Naive thymus-derived CD8-positive, alpha-beta T cell (primary cell): Measurements from ENCODE around the gene BACE1-AS. TPM values are rescaled to one million over a fixed set of nuclear protein-coding genes. Genes with fewer than 3 reads are reported as not detected.
"Not testable (repeated sequence)": the region's sequence is repeated elsewhere in the genome, so short reads cannot be mapped to it uniquely, and the experiment has no call there.

Source experiments
- ATAC-seq, 2 donors: fragments of 150-1000 bp; cut with Tn5 transposase in 1 of 2; sonication (Bioruptor Pico), chemical (Tn5 transposase) in 1 of 2; 1 replicate in 1 of 2; 2 replicates in 1 of 2; pipeline ENCODE4 v1.10.0; 2021; ENCODE audit warnings: mild to moderate bottlenecking in 2 of 2, moderate library complexity in 2 of 2
- POLR2A ChIA-PET: fragments of 350-600 bp; sonication (Branson Sonifier 250); formaldehyde crosslinking; loops from one replicate; lab custom pipeline; 2021; ENCODE audit warnings: antibody characterized with exemption; lab: Charles Lee
- DNase-seq, 10 donors: peaks; one replicate each; pipeline versions ENCODE4 v3.0.0 to v3.0.0-alpha.2; 2020 to 2022
- H3K27ac Mint-ChIP-seq, 10 donors: one replicate each; pipeline ENCODE4 v1.8.0; 2020 to 2022; ENCODE audit warnings: mild to moderate bottlenecking in 10 of 10, mixed read lengths in 10 of 10, moderate library complexity in 4 of 10, inconsistent platforms in 1 of 10
- H3K27me3 Mint-ChIP-seq, 5 donors: one replicate each; pipeline ENCODE4 v1.8.0; 2021 to 2022; ENCODE audit warnings: mixed read lengths in 5 of 5
- H3K36me3 Mint-ChIP-seq, 3 donors: one replicate each; pipeline ENCODE4 v1.8.0; 2020 to 2022; ENCODE audit warnings: mixed read lengths in 3 of 3, mild to moderate bottlenecking in 2 of 3, inconsistent platforms in 1 of 3
- H3K4me1 Mint-ChIP-seq, 4 donors: one replicate each; pipeline ENCODE4 v1.8.0; 2021 to 2022; ENCODE audit warnings: mixed read lengths in 4 of 4
- H3K4me3 Mint-ChIP-seq, 10 donors: one replicate each; pipeline ENCODE4 v1.8.0; 2020 to 2022; ENCODE audit warnings: mild to moderate bottlenecking in 10 of 10, mixed read lengths in 10 of 10, moderate library complexity in 6 of 10, inconsistent platforms in 1 of 10
- H3K9me3 Mint-ChIP-seq, 9 donors: one replicate each; pipeline ENCODE4 v1.8.0; 2020 to 2022; ENCODE audit warnings: mixed read lengths in 9 of 9, mild to moderate bottlenecking in 3 of 9, inconsistent platforms in 1 of 9, moderate library complexity in 1 of 9
- polyA plus RNA-seq, 3 donors: library from polyadenylated mRNA; unstranded; fragments of 300-500 nt; fragmentation: Illumina TruSeq; gene quantifications; one replicate each; pipeline ENCODE4 v1.2.3, GENCODE V29; 2021
- total RNA-seq, 8 experiments: library from RNA in 2 of 8; stranded (reverse) in 2 of 8; gene quantifications; one replicate each; pipeline ENCODE4 v1.2.3 and lab custom pipeline; 2021 to 2026

BACE1-AS gene
- total and polyA plus RNA-seq, 5 experiments from 2014 or later: 0.19 to 11.6 (median 0.82) TPM

DNA sequence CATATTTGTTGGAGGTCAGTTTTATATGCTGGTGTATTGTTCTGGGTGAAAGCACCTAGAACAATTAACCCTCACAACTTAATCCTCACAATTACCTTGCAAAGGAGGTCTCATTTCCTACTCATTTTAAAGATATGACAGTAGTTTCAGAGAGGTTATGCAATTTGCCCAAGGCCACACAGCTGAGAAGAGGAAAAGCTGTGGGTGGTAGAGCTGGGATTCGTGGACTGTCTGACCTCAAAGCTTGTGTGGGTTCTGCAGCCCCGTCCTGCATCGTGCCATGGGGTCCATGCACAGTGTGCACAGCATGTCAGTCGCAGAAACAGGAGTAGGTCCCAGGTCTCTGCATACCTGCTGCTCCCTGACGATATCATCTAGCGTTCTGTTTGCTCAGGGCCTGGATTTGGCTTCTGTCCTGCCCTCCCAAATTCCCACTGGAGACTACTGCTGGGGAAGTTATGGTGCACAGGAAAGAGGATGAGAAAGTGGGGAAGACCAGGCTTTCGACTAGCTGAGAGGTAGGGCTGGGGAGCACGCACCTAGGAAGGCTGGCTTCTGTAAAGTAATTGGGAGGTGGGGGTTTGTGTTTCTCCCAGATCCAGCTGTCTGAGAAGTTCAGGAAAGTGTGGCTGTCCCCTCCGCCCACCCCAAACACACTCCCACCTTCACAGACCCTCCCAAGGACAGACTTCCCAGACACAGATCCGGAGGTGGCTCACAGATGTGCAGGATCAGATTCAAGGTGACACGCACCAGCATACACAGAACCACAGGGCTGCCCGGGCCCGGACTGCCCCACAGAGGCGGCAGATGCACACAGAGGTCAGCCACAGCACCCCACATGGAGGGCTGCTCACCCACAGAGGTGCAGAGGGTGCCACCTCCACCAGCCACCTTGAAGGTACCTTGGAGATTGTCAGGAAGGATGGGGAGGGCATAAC, 23.0 kb downstream of the BACE1-AS start:
- ATAC-seq: no peak
- DNase-seq: no peak
- H3K36me3 Mint-ChIP-seq: no peaks in the 10 kb centered on the region
- no peaks in the 10 kb centered on the region for H3K9me3 Mint-ChIP-seq
- H3K4me1 Mint-ChIP-seq: peaks cover 4 to 20% (median 11%) of the 10 kb centered on the region in 4 donors
- H3K27me3 Mint-ChIP-seq: peaks cover 19 to 53% (median 29%) of the 10 kb centered on the region in 5 donors
- H3K27ac Mint-ChIP-seq: peak overlapping the region in 2 of 10 donors; percentile 10 to 18
- peak overlapping the region in 9 of 10 donors; percentile 53 to 77 (median 64) for H3K4me3 Mint-ChIP-seq
- POLR2A ChIA-PET: no interaction called here

DNA sequence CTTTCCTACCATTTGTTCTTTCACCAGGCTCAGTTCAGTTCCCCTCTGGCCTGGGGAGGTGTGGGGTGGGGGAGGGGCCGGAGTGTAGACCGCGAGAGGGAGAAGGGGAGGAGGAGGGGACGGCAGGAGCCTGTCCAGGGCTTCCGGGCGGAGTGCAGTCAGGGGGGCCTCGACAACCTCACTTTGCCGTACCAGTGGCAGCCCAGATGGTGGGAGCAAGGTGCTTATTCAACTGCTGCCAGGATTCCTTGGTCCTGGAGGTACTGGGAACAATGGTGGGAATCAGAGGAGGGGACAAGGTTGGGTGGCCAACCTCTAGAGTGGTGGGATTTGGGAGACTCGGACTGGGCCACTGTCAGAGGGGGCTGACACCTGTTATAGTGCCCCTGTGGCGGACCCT, 23.7 kb downstream of the BACE1-AS start:
- no peak overlapping the region for H3K27ac Mint-ChIP-seq
- H3K4me3 Mint-ChIP-seq: peak overlapping the region; percentile 42 to 85 (median 64)
- no peaks in the 10 kb centered on the region for H3K9me3 Mint-ChIP-seq
- DNase-seq: no peak
- H3K36me3 Mint-ChIP-seq: no peaks in the 10 kb centered on the region
- POLR2A ChIA-PET: interaction anchor here (0.5 to 0.6 kb wide), 2 partner anchors 388 to 1703 kb away, joined by 4 read pairs; no protein-coding TSS in a partner anchor
- peaks cover 18 to 50% (median 29%) of the 10 kb centered on the region in 5 donors for H3K27me3 Mint-ChIP-seq
- H3K4me1 Mint-ChIP-seq: peaks cover 4 to 20% (median 11%) of the 10 kb centered on the region in 4 donors
- no peak for ATAC-seq

GRCh38 chr11:117315285-117316196, 24.4 kb downstream of the BACE1-AS start:
- no peaks in the 10 kb centered on the region for H3K36me3 Mint-ChIP-seq
- POLR2A ChIA-PET: interaction anchor here (0.5 to 0.7 kb wide), 4 partner anchors 12 to 1702 kb away, joined by 3 to 4 read pairs (median 4); no protein-coding TSS in a partner anchor
- H3K4me3 Mint-ChIP-seq: peak overlapping the region; percentile 53 to 87 (median 84)
- peak overlapping the region in 2 of 10 donors; percentile 16 to 36 for H3K27ac Mint-ChIP-seq
- peaks cover 18 to 50% (median 29%) of the 10 kb centered on the region in 5 donors for H3K27me3 Mint-ChIP-seq
- no peaks in the 10 kb centered on the region for H3K9me3 Mint-ChIP-seq
- ATAC-seq: peak; percentile 79 to 89
- peaks cover 4 to 20% (median 11%) of the 10 kb centered on the region in 4 donors for H3K4me1 Mint-ChIP-seq
- DNase-seq: peak in 6 of 10 donors; percentile 12 to 23 (median 20)

GRCh38 chr11:117316197-117316961, 25.2 kb downstream of the BACE1-AS start, which contains the start of gene BACE1:
BACE1 (minus strand) TSS chr11:117316256; CDS start chr11:117315795, 461 bp downstream.
- ATAC-seq (peak; percentile 36 to 41), DNase-seq (peak in 2 of 10 donors; percentile 8 to 12)
- H3K27me3 Mint-ChIP-seq: peaks cover 16 to 48% (median 25%) of the 10 kb centered on the region in 5 donors
- no peaks in the 10 kb centered on the region for H3K36me3 Mint-ChIP-seq
- peak within 1 kb of the TSS in 5 of 10 donors; percentile 2 to 67 (median 27) for H3K27ac Mint-ChIP-seq
- H3K9me3 Mint-ChIP-seq: no peaks in the 10 kb centered on the region
- peak within 1 kb of the TSS; percentile 53 to 87 (median 84) for H3K4me3 Mint-ChIP-seq
- peaks cover 4 to 20% (median 11%) of the 10 kb centered on the region in 4 donors for H3K4me1 Mint-ChIP-seq
- POLR2A ChIA-PET: interaction anchor here (0.6 kb wide), 1 partner anchor 81 kb away, joined by 3 read pairs; no protein-coding TSS in a partner anchor

DNA sequence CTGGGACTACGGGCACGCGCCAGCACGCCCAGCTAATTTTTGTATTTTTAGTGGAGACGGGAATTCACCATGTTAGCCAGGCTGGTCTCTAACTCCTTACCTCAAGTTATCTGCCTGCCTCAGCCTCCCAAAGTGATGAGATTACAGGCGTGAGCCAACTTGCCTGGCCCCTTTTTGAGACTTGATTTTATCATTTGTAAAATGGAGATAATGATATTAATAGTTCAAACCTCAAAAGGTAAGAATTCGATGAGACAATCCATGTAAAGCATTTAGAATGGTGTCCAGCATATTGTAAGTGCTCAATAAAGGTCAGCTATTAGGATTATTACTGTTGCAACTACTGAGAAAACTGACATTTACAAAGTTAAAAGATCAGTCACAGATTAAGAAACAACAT, 27.6 kb downstream of the BACE1-AS start:
- Mint-ChIP-seq H3K27me3 (peaks cover 12 to 37% (median 20%) of the 10 kb centered on the region in 5 donors), H3K4me3 (no peak overlapping the region), H3K36me3 (no peaks in the 10 kb centered on the region), H3K27ac (no peak overlapping the region), H3K4me1 (peaks cover 4 to 20% (median 11%) of the 10 kb centered on the region in 4 donors), H3K9me3 (no peaks in the 10 kb centered on the region)
- POLR2A ChIA-PET: interaction anchor here (0.7 to 1.2 kb wide), 2 partner anchors 9 to 20 kb away, joined by 4 read pairs; partner anchors contain the start of gene CEP164
- no peak for ATAC-seq
- no peak for DNase-seq

DNA sequence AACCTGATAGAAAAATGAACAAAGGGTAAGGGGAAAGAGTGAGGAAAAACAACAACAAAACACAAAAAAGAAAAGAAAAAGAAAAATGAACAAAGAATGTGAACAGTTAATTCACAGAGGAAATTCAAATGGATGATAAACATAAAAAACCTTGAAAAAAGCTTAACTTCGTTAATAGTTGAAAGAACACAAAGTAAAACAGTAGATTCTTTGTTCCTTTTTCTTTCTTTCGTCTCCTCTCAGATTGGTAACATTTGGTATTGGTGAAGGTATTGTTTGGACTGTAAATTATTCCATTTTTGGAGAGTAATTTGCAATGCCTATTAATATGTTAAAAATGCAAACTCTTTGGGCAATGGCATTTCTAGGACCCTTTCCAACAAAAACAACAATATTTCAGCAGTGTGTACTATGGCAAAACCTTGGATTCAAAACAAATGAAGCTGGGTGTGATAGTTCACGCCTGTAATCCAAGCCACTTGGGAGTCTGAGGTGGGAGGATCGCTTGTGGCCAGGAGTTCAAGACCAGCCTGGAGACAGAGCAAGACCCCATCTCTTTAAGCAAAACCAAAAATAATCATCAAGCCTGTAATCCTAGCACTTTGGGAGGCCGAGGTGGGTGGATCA, 28.2 kb downstream of the BACE1-AS start:
- Mint-ChIP-seq H3K27ac (no peak overlapping the region), H3K4me1 (peaks cover 4 to 15% (median 11%) of the 10 kb centered on the region in 4 donors), H3K27me3 (peaks cover 12 to 31% (median 16%) of the 10 kb centered on the region in 5 donors), H3K9me3 (no peaks in the 10 kb centered on the region), H3K4me3 (no peak overlapping the region), H3K36me3 (no peaks in the 10 kb centered on the region)
- DNase-seq (no peak), ATAC-seq (no peak)
- POLR2A ChIA-PET: interaction anchor here (1.2 kb wide), 1 partner anchor 8 kb away, joined by 4 read pairs; the partner anchor contains the start of gene CEP164

- POLR2A ChIA-PET: interaction anchor here (0.5 to 1.1 kb wide), 6 partner anchors 8 to 555 kb away, joined by 3 to 5 read pairs (median 4); partner anchors contain the start of genes BUD13 and PCSK7
- not testable (repeated sequence) for H3K27me3 Mint-ChIP-seq, DNase-seq, ATAC-seq, H3K36me3 Mint-ChIP-seq, H3K9me3 Mint-ChIP-seq
- Mint-ChIP-seq H3K4me3 (peak overlapping the region in 3 of 10 donors; percentile 56 to 60 (median 59)), H3K27ac (peak overlapping the region in 4 of 10 donors; percentile 56 to 88 (median 78)), H3K4me1 (peaks cover 0 to 13% (median 9%) of the 10 kb centered on the region in 4 donors)
Measured at GRCh38 chr11:117327255-117327566, 36.1 kb downstream of the BACE1-AS start.

GRCh38 chr11:117327567-117328374, 36.6 kb downstream of the BACE1-AS start, which contains the start of gene CEP164:
CEP164 (plus strand) TSS chr11:117327854; CDS start chr11:117338587, 10,733 bp downstream.
- Mint-ChIP-seq H3K4me3 (peak within 1 kb of the TSS in 8 of 10 donors; percentile 29 to 65 (median 58)), H3K36me3 (peaks cover 0 to 4% (median 0%) of the 10 kb centered on the region in 3 donors), H3K9me3 (no peaks in the 10 kb centered on the region), H3K27me3 (peaks cover 0 to 2% (median 0%) of the 10 kb centered on the region in 5 donors), H3K27ac (peak within 1 kb of the TSS in 6 of 10 donors; percentile 56 to 88 (median 76)), H3K4me1 (peaks cover 0 to 16% (median 10%) of the 10 kb centered on the region in 4 donors)
- POLR2A ChIA-PET: interaction anchor here (0.5 to 1.1 kb wide), 6 partner anchors 9 to 555 kb away, joined by 3 to 5 read pairs (median 4); partner anchors contain the start of genes BUD13 and PCSK7
- DNase-seq (peak; percentile 82 to 97 (median 94)), ATAC-seq (peak; percentile 91 to 93)

DNA sequence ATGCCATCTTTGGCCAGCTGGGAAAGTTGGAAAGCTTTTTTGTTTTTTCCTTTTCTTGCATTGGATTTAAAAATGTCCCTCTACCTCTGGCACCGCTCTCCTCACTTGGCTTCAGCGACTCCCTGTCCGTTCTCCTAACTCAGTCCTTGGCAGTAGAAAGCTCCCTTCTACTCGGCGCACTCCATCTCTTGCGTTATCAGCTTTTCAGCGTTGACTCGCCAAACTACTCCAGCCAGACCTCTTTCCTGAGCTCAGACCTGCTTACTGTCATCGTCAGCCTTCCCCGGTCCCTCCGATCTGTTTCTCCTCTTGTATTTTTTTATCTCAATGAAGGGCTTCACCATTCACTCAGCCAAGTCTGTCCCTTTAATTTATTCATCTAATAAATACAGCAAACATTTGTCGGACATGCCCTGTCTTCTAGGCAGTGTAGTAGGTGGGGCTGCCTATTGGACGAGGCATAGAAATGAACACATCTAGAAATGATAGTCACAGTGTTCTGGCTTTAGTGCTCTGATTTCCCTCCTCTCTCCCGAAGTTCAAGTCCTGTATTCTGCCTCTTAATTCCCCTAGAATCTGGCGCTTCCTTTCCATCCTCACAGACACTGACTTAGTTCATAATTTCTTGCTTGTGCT, 37.3 kb downstream of the BACE1-AS start:
- Mint-ChIP-seq H3K36me3 (peaks cover 0 to 4% (median 0%) of the 10 kb centered on the region in 3 donors), H3K9me3 (no peaks in the 10 kb centered on the region), H3K4me1 (peaks cover 0 to 18% (median 10%) of the 10 kb centered on the region in 4 donors), H3K27me3 (no peaks in the 10 kb centered on the region), H3K27ac (no peak overlapping the region), H3K4me3 (no peak overlapping the region)
- ATAC-seq (peak; percentile 4 to 13), DNase-seq (peak in 1 of 10 donors; percentile 4)
- POLR2A ChIA-PET: interaction anchor here (0.5 to 1.1 kb wide), 4 partner anchors 8 to 556 kb away, joined by 3 to 4 read pairs (median 4); partner anchors contain the start of gene BUD13
